ENCODE results near the gene ABHD14A.

The ABHD14A gene

DNA sequence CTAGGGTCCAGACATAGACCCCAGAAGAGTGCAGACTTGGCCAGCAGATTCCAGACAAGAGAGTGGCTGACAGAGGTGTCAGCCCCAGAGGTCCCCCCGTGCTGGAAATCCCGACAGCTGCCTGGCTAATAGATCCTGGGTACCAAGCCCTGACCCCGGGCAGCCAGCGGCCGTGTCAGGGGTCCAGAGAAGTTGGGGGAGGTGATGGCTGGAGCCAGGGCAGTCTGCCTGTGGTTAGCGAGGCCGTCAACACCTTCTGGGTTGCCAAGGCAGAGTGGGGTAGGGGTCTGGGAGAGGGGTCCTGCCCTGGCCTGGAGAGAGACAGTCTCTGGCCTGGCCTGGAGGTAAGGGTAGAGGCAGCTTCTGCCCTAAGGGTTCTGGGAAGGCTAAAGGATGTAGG is 45.9 kb downstream of the ABHD14A start:
- DNase-seq (ENCODE audit: low read depth), result no peak

DNA sequence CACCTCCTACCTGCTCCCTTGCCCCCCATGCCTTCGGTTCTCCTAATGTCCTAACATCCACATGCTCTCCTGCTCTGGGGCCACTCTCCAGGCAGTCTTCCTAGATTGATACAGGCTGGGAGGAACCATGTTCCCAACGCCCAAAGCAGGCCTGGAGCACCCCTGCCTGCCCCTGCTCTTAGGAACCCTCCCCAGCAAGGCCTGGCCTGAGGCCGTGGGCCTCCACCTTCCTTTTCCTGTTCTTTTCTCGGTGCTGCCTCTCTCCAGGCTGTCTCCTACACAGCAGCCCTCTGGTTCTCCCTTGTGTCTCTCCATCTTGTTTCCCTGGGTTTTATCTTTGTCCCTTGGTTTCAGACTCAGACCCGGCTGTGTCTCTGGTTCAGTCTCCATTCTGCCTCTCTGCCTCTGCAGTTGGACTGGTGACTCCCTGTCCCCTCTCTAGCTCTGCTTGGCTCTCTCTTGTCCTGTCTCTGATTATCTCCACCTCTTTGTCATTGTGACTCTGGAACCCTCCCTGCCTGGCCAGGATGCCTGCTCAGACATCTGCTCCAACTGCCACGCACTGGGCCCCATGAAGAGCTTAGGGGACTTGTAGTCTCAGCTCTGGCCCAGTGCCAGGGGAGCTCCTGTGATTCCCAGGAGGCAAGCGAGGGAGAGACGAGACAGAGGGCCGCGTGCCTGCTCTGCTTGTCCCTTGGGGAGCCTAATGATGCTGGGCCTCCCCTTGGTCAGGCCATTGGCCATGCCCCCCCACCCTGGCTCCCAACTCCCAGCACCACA is 46.8 kb downstream of the ABHD14A start:
- no peak for DNase-seq (ENCODE audit: low read depth)

DNA sequence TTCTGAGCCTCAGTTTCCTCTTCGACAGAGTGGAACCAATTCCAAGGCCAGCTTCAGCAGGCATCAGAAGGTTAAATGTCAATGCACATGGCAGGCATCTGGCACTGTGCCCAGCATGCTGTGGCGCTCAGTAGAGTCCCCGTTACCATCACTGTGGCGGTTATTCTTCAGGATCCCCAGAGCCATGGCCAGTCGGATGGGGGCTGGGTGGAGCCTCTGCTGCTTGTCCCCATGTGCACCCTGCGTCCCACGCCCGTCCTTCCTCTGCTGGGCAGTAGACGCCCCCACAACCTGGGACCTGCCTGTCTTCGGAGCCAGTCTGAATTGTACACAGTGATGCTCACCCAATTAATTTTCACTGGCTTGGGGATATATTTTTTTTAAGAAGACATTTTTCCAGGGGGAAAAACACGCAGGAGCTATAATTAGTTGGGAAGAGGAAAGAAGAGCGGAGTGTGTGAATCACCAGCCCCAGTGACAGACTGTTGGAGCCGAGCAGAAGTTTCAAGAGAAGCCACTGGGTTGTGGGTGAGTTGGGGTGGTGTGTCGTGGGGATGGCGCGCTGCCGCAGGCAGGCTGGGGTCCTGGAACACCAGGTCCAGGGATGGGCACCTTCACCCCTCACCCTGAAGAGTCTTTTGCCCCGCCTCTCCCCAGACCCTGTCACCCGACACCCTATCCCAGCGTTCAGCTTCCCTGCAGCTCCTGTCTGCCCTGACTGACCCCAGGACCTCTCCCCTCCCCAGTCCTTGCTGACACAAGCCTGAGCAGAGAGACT is 47.6 kb downstream of the ABHD14A start:
- DNase-seq (ENCODE audit: low read depth), result no peak

DNA sequence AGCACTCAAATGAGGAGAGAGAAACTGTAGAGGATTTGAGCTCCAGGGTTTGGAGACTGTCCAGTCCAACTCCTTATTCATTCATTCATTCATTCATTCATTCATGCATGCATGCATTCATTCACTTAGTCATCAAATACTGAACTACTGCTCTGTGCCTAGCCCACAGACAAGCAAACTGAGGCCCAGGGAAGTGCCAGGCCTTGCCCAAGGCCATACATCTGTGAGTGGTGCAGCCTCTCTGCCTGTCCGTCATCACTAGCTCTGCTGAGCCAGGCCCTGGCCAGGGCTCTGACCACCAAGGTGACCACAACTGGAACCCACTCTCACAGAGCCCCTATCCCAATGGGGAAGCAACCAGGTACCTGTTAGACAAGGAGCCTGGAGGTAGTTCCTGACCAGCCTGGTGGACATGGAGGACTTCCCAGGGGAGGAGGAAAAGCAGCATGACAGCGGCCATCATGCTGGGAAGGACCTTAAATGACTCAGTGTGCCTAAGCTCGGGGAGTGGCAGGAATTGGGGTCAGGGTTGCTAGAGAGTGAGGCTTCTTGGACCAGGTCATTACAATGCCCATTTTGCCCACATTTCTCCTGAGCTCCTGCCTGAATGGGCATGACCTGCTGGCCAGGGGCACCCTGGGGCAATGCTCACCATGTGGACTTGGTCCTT is 48.4 kb downstream of the ABHD14A start:
- no peak for DNase-seq (ENCODE audit: low read depth)

DNA sequence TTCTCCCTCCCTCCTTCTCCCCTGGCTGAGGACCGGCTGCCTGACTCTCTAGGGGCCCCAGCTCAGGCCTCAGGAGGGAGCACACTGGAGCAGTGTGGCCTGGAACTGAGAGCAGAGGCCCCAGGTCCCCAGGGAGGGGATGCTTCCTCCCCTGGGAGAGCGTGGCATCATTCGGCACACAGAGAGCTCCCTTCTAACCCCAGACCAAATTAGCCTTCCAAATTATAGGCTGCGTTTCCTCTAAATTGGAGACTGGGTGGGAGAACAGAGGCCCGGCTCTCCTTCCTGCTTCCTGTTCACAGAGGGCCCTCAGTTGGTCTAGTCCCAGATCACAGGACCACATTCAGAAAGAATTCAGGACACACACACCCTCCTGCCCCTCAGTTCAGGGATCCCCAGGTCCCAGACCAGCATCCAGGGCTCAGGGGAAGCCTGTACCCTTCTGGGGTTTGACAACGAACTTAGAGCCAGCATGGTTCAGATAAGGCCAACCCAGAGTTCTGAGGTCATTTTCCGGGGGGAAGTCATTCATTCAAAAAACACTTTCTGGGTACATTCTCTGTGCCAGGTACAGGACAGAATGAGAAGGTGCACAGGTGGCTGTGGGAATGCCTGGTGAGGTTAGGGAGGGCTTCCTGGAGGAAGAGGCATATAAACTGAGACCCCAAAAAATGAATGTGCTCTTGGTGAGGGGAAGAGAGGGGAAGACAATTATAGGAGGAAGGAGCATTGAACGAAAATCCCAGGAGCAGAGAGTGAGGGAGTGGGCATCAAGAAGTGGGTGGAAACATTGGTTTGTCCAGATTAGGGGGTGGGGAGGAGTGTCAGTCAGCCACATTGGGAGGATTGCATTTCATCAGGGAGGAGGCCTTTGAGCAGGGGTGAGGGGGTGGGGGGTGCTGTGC is 49.2 kb downstream of the ABHD14A start:
- DNase-seq (ENCODE audit: low read depth), result no peak

DNA sequence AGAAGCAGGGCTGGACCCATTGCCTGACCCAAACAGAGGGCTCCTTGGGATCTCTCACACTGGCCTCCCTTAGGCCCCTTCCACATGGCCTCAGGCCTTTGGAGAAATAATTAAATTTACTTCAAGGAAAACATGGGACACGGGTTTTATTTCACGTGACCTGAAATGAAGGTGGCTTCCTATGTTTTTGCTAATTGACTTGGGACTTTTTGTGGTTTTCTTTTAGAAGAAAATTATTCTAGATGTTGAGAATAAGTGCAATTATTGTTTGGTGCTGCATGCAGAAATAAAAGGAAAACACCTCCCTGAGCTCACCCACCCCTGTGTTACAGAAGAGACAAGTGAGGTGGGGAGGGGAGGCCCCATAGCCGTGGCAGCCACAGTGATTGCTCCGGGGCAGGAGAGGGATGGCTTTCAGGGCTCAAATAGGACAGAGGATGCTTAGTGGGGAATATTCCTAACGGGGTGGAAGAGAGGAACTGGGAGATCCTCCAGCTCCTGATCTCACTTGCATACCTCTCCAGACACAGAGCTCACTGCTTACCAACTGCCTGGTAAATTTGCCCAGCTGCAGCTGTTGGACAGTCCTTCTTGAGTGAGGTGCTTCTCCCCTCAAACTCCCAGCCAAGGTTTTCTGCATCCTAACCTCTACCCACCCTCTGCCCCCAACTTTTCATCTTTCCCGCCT is 50.0 kb downstream of the ABHD14A start:
- DNase-seq (ENCODE audit: low read depth), result no peak

DNA sequence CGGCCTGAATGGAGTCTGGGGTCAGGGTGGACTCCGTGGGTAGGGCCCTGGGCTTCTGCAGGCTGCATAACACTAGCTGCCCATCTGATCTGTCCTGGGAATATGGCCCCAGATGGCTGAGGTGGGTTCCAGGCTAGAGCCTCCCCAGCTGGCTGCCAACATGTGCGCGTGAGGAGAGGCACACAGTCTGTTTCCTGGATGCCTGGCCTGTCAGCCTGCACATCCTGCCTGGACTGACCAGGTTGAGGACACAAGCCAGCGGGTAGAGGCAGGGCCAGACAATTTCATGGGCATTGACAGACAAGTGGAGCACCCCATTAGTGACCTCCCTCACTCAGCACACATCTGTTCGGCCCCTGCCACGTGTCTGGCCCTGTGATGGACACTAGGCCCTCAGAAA is 50.6 kb downstream of the ABHD14A start:
- no peak for DNase-seq (ENCODE audit: low read depth)

DNA sequence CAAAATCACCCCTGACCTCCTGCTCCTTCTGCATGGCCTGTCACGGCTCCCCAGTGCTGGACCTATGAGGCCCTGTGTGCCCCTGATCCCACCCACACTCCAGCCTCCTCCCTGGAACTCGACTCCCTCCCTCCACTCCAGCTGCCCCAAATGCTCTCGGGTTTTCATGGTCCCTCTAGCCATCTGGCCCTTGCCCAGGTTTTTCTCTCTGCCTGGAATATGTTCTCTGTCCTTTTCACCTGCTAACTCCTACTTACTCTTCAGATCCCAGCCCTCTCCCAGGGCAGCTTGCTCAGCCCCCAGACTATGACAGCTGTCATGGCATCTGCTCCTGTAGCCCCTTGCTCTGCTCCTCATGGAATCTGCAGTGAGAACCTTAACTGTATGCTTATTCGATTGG is 51.2 kb downstream of the ABHD14A start:
- DNase-seq (ENCODE audit: low read depth), result no peak

DNA sequence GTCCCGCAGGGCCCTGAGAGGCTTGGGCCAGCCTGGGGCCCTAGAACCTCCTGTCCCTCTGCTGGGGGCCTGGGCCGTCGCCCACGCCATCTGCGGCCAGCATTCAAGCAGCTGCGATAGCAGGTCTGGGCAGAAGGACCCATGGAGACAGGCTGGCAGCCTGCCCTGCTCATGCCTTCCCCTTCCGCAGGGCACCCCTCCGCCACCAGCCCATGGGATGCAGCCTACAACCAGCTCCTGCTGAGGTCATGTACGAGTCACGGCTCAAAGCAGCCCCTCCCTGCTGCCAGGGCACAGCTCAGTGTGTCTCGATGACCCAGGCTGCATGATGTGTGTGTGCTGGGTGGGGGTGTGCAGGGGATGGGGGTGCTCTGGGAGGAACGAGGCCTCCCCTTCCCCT is 53.7 kb downstream of the ABHD14A start:
- no peak for DNase-seq (ENCODE audit: low read depth)

DNA sequence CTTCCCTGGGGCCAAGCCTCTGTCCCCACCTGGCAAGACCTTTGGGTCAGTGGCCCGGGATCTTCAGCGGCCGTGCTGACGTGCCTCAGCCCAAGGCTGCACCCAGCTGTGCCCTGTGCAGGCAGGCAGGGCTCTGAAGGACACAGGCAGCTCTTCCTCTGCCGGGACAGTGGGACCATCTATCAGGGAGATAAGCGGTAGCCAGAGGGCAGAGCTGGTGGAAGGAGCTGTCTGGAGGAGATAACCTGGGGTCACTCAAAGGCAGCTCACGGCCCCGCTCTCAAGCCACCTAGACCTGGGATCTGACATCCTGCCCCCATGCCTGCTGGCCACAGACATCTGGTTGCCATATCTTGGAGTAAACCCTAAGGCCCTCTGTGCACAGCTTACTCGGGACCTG is 54.2 kb downstream of the ABHD14A start:
- no peak for DNase-seq (ENCODE audit: low read depth)

DNA sequence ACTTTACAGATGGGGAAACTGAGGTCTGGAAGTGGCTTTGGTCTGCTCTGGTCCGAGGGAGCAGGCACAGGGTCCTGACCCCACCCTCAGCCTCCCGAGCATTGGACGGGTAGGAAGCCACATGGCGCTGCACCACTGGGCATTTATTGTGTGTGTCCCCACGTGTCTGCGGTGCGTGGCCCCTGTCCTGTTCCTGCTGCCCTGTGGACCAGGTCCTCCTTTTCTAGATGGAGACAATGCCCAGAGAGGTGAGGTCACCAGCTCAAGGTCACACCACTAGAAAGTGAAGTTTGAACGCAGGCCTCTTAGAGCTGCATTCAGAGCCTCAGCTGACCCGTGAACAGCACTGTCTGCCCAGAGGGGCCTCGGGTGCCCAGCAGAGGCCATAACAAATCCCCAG is 54.7 kb downstream of the ABHD14A start:
- DNase-seq (ENCODE audit: low read depth), result no peak

Data from non-pigmented ciliary epithelial cell (primary cell).